ENCODE data around the gene DDX39B. TPM values are rescaled to one million over a fixed set of nuclear protein-coding genes. Genes with fewer than 3 reads are reported as not detected.

Gene DDX39B
- total RNA-seq, 4 donors from 2014 or later: 107 to 198 (median 144) TPM

- in situ Hi-C loops (cut with MboI; ENCODE audit: low sequenced_read_pairs in 4 of 4): loop anchor here in 1 of 4 donors (25.0 kb wide), 1 partner anchor 655 kb away; the partner anchor contains the start of genes AGER, AGPAT1, GPSM3 and PBX2
- no peak for ATAC-seq
- intact Hi-C loops (cut with DNase I; ENCODE audit: low total_unique reads): no loop called here
- no peaks in the 10 kb centered on the region for H3K4me1 ChIP-seq
- peaks cover 4 to 75% of the 10 kb centered on the region in 2 donors for H3K36me3 ChIP-seq
- no peaks in the 10 kb centered on the region for H3K27me3 ChIP-seq
- DNase-seq: no peak
- TF ChIP-seq POLR2A (IDR thresholded peaks at IDR 0.05): no peak
- no peak for TF ChIP-seq CTCF (IDR thresholded peaks at IDR 0.05 in 4 of 5, conservative IDR thresholded peaks at IDR 0.05 in 1 of 5)
- H3K27ac ChIP-seq: no peak overlapping the region
- H3K9me3 ChIP-seq: no peaks in the 10 kb centered on the region
- H3K4me3 ChIP-seq: no peak overlapping the region
Observed at GRCh38 chr6:31531771-31532643, 9.8 kb downstream of the DDX39B start.

- TF ChIP-seq CTCF (IDR thresholded peaks at IDR 0.05 in 4 of 5, conservative IDR thresholded peaks at IDR 0.05 in 1 of 5): no peak
- no peak for TF ChIP-seq POLR2A (IDR thresholded peaks at IDR 0.05)
- intact Hi-C loops (cut with DNase I; ENCODE audit: low total_unique reads) (no loop called here), in situ Hi-C loops (cut with MboI; ENCODE audit: low sequenced_read_pairs in 4 of 4) (loop anchor here in 1 of 4 donors (25.0 kb wide), 1 partner anchor 656 kb away; the partner anchor contains the start of genes AGER, AGPAT1, GPSM3 and PBX2)
Observed at GRCh38 chr6:31531162-31531561, 10.6 kb downstream of the DDX39B start.

GRCh38 chr6:31530659-31531058 lies 11.1 kb downstream of the DDX39B start:
- Histone ChIP-seq H3K36me3 (peaks cover 0 to 61% of the 10 kb centered on the region in 2 donors), H3K4me3 (no peak overlapping the region), H3K27me3 (no peaks in the 10 kb centered on the region), H3K27ac (no peak overlapping the region), H3K4me1 (no peaks in the 10 kb centered on the region), H3K9me3 (no peaks in the 10 kb centered on the region)
- ATAC-seq (no peak), DNase-seq (no peak)
- intact Hi-C loops (cut with DNase I; ENCODE audit: low total_unique reads) (no loop called here), in situ Hi-C loops (cut with MboI; ENCODE audit: low sequenced_read_pairs in 4 of 4) (loop anchor here in 1 of 4 donors (25.0 kb wide), 1 partner anchor 657 kb away; the partner anchor contains the start of genes AGER, AGPAT1, GPSM3 and PBX2)
- TF ChIP-seq CTCF (IDR thresholded peaks at IDR 0.05 in 4 of 5, conservative IDR thresholded peaks at IDR 0.05 in 1 of 5): no peak
- no peak for TF ChIP-seq POLR2A (IDR thresholded peaks at IDR 0.05)

More at GRCh38 chr6:31531162-31531561, 10.6 kb downstream of the DDX39B start:
- H3K4me1 ChIP-seq: no peaks in the 10 kb centered on the region
- no peak for DNase-seq
- peaks cover 0 to 66% of the 10 kb centered on the region in 2 donors for H3K36me3 ChIP-seq
- H3K4me3 ChIP-seq: no peak overlapping the region
- H3K27ac ChIP-seq: no peak overlapping the region
- H3K27me3 ChIP-seq: no peaks in the 10 kb centered on the region
- no peak for ATAC-seq
- no peaks in the 10 kb centered on the region for H3K9me3 ChIP-seq

GRCh38 chr6:31529329-31530150 lies 12.3 kb downstream of the DDX39B start:
- H3K4me1 ChIP-seq: no peaks in the 10 kb centered on the region
- H3K9me3 ChIP-seq: no peaks in the 10 kb centered on the region
- H3K27me3 ChIP-seq: no peaks in the 10 kb centered on the region
- ATAC-seq (no peak), DNase-seq (no peak)
- H3K36me3 ChIP-seq: peaks cover 0 to 50% of the 10 kb centered on the region in 2 donors
- in situ Hi-C loops (cut with MboI; ENCODE audit: low sequenced_read_pairs in 4 of 4) (loop anchor here in 1 of 4 donors (25.0 kb wide), 1 partner anchor 658 kb away; the partner anchor contains the start of genes AGER, AGPAT1, GPSM3 and PBX2), intact Hi-C loops (cut with DNase I; ENCODE audit: low total_unique reads) (no loop called here)
- H3K4me3 ChIP-seq: no peak overlapping the region
- H3K27ac ChIP-seq: no peak overlapping the region
- no peak for TF ChIP-seq CTCF (IDR thresholded peaks at IDR 0.05 in 4 of 5, conservative IDR thresholded peaks at IDR 0.05 in 1 of 5)
- no peak for TF ChIP-seq POLR2A (IDR thresholded peaks at IDR 0.05)

Data from gastrocnemius medialis (tissue), 4 donors.